Occipital lobe (tissue), 2 donors: Measurements from ENCODE around the gene MLLT6. TPM values are rescaled to one million over a fixed set of nuclear protein-coding genes. Genes with fewer than 3 reads are reported as not detected.
A peak's percentile ranks its signal among the peaks of the same experiment; 100 is the strongest.
"Not testable (repeated sequence)": the region's sequence is repeated elsewhere in the genome, so short reads cannot be mapped to it uniquely, and the experiment has no call there.

ENCODE experiments used
- DNase-seq: peaks from one replicate; lab custom pipeline; 2025; lab: John Stamatoyannopoulos, UW
- total RNA-seq: library from RNA; depleted of rRNA; stranded (reverse); fragments of >200 nt; gene quantifications from one replicate; pipeline ENCODE4 v1.2.3, GENCODE V29; 2014

The MLLT6 gene
- total RNA-seq, 1 donor from 2014 or later = 18.4 TPM

DNA sequence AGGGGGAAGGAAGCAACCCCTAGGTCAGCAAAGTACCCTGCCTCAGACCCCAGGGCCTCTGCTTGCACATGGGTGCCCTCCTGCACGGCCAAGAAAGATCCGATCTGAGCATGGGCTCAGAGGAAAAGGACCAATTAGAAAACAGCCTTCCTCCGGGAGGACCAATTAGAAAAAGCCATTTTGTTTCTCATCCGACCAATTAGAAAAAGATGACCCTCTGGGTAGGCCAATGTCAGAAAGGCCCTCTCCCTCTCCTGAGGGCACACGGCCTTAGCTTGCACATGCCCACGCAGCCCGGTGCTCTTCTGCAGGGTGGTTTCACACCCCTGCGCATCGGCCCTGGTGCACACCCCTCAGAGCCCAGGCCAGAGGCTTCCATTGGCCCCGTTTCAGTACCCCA lies 20.0 kb downstream of the MLLT6 start:
- DNase-seq = no peak

DNA sequence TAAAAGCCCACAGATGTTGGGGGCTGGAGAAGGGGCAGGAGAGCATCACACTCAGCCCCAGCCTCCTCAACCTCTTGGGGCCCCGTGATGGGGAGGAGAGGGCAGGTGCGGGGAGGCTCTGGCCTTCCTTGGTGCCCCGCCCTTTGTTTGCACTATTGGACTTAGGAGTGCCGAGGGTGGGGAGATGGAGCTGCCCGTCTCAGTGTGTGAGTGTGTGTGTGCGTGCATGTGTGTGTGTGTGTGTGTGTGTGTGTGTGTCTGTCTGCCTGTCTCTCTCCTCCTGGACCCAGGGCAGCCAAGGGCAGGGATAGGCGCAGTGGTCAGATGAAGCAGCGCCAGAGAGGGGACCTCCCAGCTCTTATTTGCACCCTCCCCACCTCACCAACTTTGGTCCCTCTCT lies 21.1 kb downstream of the MLLT6 start:
- not testable (repeated sequence) for DNase-seq

- DNase-seq = no peak
Measured at GRCh38 chr17:38727736-38728135, 22.7 kb downstream of the MLLT6 start.

DNA sequence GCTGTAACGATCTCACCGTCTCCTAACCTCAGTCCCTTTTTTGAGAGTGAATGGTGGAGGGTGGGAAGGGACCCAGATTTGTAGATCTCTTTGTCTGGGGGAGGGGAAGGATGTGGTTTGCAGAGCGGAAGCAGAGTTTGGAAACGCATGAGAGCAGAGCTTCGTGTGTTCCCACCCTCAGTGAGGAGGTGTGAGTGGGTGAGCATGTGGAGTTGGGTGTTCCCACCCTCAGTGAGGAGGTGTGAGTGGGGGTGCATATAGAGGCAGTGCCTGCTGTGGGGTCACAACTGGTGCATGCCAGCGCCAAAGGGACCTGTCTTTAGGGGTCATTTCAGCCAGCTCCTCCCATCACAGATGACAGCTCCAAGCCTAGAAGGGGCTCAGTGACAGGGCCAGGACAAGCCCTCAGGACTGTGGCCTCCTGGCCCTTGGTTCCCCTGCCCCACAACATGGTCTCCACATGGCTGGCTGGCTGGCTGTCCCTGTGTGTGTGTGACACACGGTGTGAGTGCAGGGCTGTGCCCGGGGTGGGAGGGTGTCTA lies 23.3 kb downstream of the MLLT6 start:
- DNase-seq = no peak

DNA sequence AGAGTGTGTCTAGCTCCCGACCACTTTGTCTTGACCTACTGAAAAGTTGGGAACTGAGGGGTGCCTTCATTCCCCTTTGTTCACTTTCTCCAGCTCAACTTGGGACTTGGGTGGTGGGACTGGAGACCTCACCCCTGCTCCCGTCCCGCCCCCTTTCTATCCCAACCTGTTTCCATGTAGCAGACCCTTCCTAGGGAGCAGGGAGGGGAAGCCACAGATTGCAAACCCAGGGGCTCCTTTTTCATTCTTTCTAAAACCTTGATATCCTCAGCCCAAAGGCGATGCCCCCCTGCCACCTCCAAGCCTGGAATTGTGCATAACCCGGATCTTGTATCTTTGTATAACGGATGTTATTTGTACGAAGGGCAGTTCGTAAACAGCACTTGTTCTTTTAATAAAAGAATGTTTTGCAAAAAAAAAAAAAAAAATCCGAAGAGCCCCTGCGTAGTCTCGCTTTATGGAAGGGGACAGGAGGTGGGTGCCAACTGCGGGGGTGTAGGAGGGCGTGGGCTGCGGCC lies 24.4 kb downstream of the MLLT6 start:
- no peak for DNase-seq

- DNase-seq = peak; percentile 65
Measured at GRCh38 chr17:38729886-38730525, 24.9 kb downstream of the MLLT6 start, which contains the start of gene CISD3. TSS of gene CISD3 (plus strand) at chr17:38730341. CDS start at chr17:38730359, 18 bp downstream.

GRCh38 chr17:38730526-38731379 lies 25.7 kb downstream of the MLLT6 start:
- DNase-seq = no peak

- no peak for DNase-seq
Measured at GRCh38 chr17:38731526-38732294, 26.6 kb downstream of the MLLT6 start.

DNA sequence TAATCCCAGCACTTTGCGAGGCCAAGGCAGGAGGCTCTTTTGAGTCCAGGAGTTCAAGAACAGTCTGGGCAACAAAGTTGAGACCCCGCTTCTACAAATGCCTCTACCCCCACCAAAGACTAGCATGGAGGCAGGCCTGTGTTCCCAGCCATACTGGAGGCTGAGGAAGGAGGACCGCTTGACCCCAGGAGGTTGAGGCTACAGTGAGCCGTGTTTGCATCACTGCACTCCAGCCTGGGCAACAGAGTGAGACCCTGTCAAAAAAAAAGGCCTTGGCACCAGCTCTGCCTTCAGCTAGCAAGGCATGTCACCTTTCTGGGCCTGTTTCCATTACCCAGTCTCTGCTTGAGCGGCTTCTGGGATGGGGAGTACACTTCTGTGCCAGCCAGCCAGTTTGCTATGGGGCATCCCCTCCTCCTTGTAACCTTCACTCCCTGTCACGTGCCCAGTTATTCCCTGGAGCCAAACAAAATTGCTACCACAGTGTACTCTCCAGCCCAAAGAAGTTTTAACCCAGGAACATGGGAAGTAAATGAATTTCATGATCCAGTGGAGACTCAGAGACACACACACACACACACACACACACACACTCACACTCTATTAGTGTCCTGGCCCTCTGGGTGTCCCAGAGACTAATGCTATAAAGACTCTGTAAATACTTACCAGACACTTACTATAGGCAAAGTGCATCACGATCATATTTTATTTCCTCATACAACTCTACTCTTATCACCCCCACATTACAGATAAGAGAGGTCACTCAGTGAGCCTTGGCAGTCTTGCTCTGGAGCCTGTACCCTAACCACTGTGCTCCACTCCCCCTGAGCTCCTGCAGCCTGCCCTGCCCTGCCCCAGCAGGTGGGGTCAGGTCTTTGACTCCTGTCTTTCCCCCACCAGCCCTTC lies 27.6 kb downstream of the MLLT6 start:
- no peak for DNase-seq

GRCh38 chr17:38733282-38733981 lies 28.4 kb downstream of the MLLT6 start:
- DNase-seq = no peak

- DNase-seq = no peak
Measured at GRCh38 chr17:38733982-38734973, 29.2 kb downstream of the MLLT6 start.

- DNase-seq = no peak
Measured at GRCh38 chr17:38735161-38735997, 30.3 kb downstream of the MLLT6 start.

- no peak for DNase-seq
Measured at GRCh38 chr17:38738007-38738662, 33.1 kb downstream of the MLLT6 start.

DNA sequence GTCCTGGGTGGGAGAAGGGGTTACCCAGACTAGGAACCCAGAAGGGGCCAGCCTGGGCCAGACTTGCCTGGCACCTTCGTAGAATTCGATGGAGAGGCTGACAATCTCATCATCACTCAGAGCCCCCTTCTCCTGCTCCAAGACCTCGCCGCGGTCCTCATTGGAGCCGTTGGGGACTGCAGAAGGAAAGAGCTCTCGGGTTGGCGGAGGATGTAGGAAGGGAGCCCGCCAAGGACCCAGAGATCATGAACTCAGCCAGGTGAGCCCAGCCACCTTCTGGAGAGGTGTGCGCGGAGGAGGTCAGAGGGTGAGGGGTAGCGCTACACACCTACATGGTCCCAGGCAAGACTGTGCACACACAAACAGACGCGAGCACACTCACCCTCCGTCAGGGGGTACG lies 33.6 kb downstream of the MLLT6 start:
- no peak for DNase-seq

GRCh38 chr17:38739305-38739704 lies 34.2 kb downstream of the MLLT6 start:
- DNase-seq = no peak

GRCh38 chr17:38740044-38740443 lies 35.0 kb downstream of the MLLT6 start:
- no peak for DNase-seq

GRCh38 chr17:38740806-38741205 lies 35.7 kb downstream of the MLLT6 start:
- no peak for DNase-seq
